HTERT RPE-1 (cell line): ENCODE results near the gene KIF13A.
"Not testable (repeated sequence)": the region's sequence is repeated elsewhere in the genome, so short reads cannot be mapped to it uniquely, and the experiment has no call there.

Source experiments
- in situ Hi-C: fragments of 300-500 bp; cut with MboI; formaldehyde crosslinking; loops from 4 replicates; pipeline ENCODE4 v1.14.3; 2020; ENCODE audit warnings: low sequenced_read_pairs

KIF13A gene

GRCh38 chr6:17735311-17735710 lies 252.1 kb downstream of the KIF13A start:
- in situ Hi-C loops, result not testable (repeated sequence)

GRCh38 chr6:17730078-17730704 lies 257.2 kb downstream of the KIF13A start:
- in situ Hi-C loops, result no loop called here

DNA sequence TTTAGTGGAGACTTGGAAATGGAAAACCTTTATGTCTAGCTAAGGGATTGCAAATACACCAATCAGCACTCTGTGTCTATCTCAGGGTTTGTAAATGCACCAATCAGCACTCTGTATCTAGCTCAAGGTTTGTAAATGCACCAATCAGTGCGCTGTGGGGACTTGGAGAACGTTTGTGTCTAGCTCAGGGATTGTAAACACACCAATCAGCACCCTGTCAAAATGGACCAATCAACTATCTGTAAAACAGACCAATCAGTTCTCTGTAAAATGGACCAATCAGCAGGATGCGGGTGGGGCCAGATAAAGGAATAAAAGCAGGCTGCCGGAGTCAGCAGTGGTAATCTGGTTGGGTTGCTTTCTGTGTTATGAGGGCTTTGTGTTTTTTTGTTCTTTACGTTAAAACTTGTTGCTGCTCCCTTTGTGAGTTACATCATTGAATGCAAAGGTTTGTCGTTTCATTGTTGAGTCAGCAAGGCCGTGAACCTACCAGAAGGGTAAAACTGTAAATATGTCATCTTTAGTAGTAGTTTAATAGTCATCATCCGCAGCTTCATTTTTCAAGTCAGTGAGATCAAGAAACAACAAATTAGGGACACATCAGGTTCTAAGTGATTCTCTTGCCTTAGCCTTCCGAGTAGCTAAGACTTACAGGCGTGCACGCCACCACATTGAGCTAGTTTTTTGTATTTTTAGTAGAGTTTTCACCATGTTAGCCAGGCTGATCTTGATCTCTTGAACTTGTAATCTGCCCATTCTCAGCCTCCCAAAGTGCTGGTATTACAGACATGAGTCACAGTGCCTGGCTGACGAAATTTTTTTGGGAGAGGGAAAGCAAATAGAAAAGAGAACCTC lies 258.0 kb downstream of the KIF13A start:
- in situ Hi-C loops, result no loop called here

- in situ Hi-C loops, result no loop called here
These were observed 258.7 kb downstream of the KIF13A start for GRCh38 chr6:17728551-17729222.

- in situ Hi-C loops, result no loop called here
These were observed 262.4 kb downstream of the KIF13A start for GRCh38 chr6:17725083-17725482.

DNA sequence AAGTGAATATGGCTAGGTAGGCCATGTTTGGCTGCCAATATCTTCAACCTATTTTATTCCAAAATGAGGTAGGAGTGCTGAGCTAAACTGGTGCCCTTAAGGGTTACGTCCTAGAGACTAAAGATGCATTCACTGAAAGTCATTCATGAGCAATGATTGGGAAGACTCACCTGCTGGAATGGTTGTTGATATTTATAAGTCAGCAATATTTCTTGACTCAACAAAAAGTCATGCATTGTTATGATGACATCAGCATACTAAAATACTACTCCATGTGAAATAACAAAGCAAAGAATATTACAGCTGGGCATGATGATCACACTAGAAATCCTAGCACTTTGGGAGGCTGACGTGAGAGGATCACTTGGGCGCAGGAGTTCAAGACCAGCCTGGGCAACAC lies 263.1 kb downstream of the KIF13A start:
- in situ Hi-C loops, result no loop called here

DNA sequence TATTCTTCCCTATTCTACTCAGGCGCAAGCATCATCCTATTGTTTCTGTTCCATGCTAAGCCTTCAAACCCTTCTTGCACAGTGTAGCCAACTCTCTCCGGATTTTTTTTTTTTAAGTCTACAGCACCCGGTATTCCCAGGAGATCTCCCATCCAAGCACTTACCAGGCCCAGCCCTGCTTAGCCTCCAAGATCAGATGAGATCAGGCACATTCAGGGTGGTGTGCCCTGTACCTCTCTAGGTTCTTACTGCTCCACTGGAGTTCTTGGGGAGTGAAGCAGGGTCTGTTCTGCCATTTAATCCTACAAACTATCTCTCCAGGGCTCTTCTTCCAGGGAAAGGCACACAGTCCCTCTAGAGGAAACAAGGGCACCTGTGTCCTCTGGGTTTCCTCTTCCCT lies 265.8 kb downstream of the KIF13A start:
- in situ Hi-C loops, result no loop called here

DNA sequence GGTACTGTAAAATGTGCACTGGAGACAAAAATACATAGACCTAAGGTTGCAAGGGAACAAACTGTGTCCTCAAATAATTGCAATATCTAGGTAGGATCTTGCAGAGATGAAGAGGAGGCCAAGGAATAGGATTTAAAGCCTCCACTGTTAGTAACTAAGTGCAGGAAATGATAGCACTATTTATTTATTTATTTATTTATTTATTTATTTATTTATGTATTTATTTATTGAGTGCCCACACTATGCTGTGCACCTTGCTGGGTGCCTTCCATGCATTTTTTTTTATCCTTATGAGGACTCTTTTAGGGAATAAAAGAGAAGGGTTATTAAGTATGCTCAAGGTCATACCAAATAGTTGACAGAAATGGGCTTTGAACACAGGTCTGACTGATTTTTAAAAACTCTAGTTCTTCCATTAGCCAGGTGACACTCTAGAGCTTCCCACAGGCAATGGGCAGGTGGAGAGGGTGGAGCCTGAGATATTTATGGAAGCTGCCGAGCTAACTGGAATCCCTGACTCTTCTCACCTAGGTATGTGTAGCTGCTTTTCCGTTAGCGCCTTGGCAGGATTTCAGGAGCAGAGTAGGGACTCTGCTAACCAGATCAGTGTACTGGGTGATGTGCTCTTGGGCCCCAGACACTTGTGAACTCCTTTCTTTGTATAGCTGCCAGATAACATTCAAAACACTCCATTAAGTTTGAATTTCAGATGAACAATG lies 268.0 kb downstream of the KIF13A start:
- in situ Hi-C loops, result no loop called here

DNA sequence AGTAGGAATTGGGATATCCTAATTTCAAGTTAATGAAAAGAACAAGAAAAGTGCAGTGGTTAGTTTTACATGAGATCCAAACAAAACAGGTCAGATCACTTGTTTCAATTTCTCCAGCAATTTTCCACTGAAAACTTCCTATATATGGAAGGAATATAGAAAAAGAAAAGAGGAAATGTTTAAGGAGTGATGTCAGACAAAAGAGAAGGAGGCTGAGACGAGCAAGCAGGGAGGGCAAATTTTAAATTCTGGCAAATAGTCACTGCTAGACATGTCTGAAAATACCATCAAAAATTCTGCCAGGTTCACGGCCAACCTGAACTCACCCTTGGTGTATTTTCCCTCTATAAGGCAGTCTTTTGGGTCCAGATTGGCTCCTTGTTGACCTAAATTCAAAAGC lies 271.2 kb downstream of the KIF13A start:
- in situ Hi-C loops, result no loop called here

DNA sequence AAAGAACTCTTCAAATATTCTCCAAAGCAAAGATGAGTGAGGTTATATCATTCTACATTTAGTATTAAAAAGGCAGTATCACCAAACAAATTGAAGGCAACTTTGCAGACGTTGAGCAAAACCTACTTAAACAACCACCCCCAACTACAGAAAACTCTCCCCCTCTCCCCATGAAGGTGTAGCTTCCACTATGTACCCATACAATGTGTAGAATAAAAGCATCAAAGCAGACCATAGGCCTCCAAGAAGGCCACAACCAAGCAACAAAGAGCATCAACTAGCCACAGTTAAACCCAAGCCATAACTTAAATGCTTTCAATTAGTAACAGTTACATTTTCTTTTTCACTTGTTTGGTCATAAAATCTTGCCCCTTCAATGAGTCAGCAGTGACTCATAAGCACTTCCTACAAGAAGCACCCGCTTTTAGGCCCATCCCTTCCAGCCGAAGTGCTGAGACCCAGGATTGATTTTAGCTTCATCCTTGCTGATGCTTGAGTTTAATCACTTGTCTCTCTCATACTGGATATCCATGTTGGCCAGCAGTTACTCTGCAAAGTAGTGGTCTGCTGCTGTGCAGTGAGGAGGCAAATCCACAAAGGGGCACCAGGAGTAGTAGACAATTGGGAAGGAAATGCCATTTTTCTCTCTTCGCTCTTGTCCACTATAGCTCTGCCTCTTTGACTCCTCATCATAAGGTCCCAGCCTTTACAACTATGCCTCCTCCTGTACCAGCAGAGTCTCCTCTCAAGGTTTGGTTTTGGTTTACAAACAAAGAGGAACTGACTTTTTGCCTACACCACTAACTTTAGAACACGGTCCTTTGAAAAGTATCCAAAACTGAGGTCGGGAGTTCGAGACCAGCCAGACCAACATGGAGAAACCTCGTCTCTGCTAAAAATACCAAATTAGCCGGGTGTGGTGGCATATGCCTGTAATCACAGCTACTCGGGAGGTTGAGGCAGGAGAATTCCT lies 272.3 kb downstream of the KIF13A start:
- in situ Hi-C loops, result no loop called here

DNA sequence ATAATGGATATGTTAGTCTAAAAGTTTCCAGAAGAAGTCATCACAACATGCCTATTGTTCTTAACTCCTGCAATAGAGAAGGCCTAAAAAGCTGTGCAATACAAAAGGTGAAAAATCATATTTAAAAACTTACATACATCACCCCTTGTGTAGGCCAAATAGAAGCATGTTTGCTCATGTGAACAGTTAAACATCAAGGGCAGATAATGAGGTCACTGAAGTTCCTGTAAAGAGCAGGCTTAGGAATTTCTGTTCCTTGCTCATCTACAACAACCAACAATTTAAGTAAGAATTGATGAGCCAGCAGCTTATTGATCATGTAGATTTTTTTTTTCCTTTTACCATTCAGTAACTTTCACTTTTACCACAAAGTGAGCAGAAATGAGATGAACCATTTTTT lies 273.3 kb downstream of the KIF13A start:
- in situ Hi-C loops, result no loop called here

GRCh38 chr6:17712576-17712975 lies 274.9 kb downstream of the KIF13A start:
- in situ Hi-C loops, result no loop called here

DNA sequence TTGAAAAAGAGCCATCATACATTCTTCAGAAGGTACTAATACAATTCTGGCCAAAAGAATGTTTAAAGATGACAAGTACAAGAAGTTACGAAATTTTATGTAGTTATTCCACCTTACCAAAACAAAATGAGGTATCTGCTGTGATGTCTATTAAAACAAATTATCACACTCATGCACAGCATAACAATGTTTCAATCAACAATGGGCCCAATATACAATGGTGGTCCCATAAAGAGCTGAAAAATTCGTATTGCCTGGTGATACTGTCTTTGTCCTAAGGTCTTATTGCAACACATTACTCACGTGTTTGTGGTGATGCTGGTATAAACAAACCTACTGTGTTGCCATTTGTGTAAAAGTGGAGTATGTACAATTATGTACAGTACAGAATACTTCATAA lies 277.1 kb downstream of the KIF13A start:
- in situ Hi-C loops, result no loop called here

GRCh38 chr6:17709476-17709875 lies 278.0 kb downstream of the KIF13A start:
- in situ Hi-C loops, result no loop called here
